ENCODE results near the gene PPIL4.

DNA sequence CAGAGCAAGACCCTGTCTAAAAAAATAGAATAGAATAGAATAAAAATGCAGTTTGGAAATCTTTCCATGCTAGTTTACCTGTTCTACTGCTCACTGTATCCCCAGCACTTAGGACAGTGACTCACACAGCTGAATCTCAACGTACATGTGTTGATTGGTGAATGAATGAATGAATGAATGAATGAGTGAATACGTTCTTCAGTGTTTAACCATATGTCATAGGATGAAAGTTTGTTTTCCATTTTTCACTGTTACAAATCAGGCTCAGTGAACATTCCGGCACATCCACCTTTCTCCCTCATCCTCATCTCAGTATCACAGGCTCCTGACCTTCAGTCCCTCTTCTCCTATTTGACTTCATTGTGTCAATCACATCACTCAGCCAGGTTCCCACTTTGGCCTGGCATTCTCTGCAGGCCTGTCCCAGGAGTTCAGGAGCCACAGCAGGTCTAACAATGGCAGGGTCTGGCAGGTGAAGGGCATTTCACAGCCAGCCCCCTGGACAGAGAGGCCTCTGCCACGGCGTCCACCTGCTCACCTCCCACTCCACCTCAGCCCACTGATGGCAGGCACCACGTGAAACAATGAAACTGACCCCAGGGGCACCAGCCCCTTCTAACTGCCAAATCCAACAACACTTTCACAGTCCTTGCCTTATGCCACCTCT lies 68.9 kb downstream of the PPIL4 start:
- TF ChIP-seq TEAD4 (CRISPR knock-in tag; IDR thresholded peaks at IDR 0.05) (no peak), MAX (CRISPR knock-in tag; IDR thresholded peaks at IDR 0.05) (no peak), CTCF (IDR thresholded peaks at IDR 0.05) (no peak), JUN (CRISPR knock-in tag; IDR thresholded peaks at IDR 0.05) (no peak), NR3C1 (CRISPR knock-in tag; conservative IDR thresholded peaks at IDR 0.05; ENCODE audit: low read depth) (no peak), IRF2 (CRISPR knock-in tag; IDR thresholded peaks at IDR 0.05; ENCODE audit: borderline replicate concordance, low read depth) (no peak), FOXP1 (CRISPR knock-in tag; IDR thresholded peaks at IDR 0.05; ENCODE audit: borderline replicate concordance) (no peak), CREM (CRISPR knock-in tag; IDR thresholded peaks at IDR 0.05) (no peak)
- TF ChIP-seq, protein P1, sequence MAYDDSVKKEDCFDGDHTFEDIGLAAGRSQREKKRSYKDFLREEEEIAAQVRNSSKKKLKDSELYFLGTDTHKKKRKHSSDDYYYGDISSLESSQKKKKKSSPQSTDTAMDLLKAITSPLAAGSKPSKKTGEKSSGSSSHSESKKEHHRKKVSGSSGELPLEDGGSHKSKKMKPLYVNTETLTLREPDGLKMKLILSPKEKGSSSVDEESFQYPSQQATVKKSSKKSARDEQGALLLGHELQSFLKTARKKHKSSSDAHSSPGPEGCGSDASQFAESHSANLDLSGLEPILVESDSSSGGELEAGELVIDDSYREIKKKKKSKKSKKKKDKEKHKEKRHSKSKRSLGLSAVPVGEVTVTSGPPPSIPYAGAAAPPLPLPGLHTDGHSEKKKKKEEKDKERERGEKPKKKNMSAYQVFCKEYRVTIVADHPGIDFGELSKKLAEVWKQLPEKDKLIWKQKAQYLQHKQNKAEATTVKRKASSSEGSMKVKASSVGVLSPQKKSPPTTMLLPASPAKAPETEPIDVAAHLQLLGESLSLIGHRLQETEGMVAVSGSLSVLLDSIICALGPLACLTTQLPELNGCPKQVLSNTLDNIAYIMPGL (CRISPR knock-in tag; IDR thresholded peaks at IDR 0.05) = no peak
- TF ChIP-seq, protein P2, sequence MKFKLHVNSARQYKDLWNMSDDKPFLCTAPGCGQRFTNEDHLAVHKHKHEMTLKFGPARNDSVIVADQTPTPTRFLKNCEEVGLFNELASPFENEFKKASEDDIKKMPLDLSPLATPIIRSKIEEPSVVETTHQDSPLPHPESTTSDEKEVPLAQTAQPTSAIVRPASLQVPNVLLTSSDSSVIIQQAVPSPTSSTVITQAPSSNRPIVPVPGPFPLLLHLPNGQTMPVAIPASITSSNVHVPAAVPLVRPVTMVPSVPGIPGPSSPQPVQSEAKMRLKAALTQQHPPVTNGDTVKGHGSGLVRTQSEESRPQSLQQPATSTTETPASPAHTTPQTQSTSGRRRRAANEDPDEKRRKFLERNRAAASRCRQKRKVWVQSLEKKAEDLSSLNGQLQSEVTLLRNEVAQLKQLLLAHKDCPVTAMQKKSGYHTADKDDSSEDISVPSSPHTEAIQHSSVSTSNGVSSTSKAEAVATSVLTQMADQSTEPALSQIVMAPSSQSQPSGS (CRISPR knock-in tag; IDR thresholded peaks at IDR 0.05; ENCODE audit: borderline replicate concordance, low read depth) = no peak
- TF ChIP-seq, protein P3, sequence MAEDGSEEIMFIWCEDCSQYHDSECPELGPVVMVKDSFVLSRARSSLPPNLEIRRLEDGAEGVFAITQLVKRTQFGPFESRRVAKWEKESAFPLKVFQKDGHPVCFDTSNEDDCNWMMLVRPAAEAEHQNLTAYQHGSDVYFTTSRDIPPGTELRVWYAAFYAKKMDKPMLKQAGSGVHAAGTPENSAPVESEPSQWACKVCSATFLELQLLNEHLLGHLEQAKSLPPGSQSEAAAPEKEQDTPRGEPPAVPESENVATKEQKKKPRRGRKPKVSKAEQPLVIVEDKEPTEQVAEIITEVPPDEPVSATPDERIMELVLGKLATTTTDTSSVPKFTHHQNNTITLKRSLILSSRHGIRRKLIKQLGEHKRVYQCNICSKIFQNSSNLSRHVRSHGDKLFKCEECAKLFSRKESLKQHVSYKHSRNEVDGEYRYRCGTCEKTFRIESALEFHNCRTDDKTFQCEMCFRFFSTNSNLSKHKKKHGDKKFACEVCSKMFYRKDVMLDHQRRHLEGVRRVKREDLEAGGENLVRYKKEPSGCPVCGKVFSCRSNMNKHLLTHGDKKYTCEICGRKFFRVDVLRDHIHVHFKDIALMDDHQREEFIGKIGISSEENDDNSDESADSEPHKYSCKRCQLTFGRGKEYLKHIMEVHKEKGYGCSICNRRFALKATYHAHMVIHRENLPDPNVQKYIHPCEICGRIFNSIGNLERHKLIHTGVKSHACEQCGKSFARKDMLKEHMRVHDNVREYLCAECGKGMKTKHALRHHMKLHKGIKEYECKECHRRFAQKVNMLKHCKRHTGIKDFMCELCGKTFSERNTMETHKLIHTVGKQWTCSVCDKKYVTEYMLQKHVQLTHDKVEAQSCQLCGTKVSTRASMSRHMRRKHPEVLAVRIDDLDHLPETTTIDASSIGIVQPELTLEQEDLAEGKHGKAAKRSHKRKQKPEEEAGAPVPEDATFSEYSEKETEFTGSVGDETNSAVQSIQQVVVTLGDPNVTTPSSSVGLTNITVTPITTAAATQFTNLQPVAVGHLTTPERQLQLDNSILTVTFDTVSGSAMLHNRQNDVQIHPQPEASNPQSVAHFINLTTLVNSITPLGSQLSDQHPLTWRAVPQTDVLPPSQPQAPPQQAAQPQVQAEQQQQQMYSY (CRISPR knock-in tag; IDR thresholded peaks at IDR 0.05) = no peak

All from WTC11 (cell line).